Measurements from ENCODE around the gene IFNL2. TPM values are rescaled to one million over a fixed set of nuclear protein-coding genes. Genes with fewer than 3 reads are reported as not detected.
"Not testable (repeated sequence)": the region's sequence is repeated elsewhere in the genome, so short reads cannot be mapped to it uniquely, and the experiment has no call there.

Gene IFNL2
- total and polyA plus RNA-seq, 2 donors (not counting 1 experiment from before 2014, with no cell fraction given): not detected

- H3K9ac ChIP-seq (ENCODE audit: insufficient read depth, low read length): no peak overlapping the region
- peaks cover 34% of the 10 kb centered on the region for H3K27me3 ChIP-seq (ENCODE audit: control insufficient read depth, insufficient read depth, low read length)
- no peaks in the 10 kb centered on the region for H3K79me2 ChIP-seq (ENCODE audit: control insufficient read depth, insufficient read depth, low read length)
- H3K4me3 ChIP-seq (replicated peaks in 1 of 4; ENCODE audit: control extremely low read depth in 1 of 4, insufficient read depth in 1 of 4, low read depth in 3 of 4, low read length in 4 of 4): no peak overlapping the region
- TF ChIP-seq EZH2 (IDR thresholded peaks at IDR 0.05; ENCODE audit: low read length, missing control alignments) (no peak), CTCF (conservative IDR thresholded peaks at IDR 0.05 in 1 of 2, IDR thresholded peaks at IDR 0.05 in 1 of 2; ENCODE audit: low read depth in 1 of 2, low read length in 2 of 2) (no peak)
- no peak overlapping the region for H3K4me2 ChIP-seq (ENCODE audit: extremely low read depth, insufficient read depth, low read length)
- no peaks in the 10 kb centered on the region for H3K36me3 ChIP-seq (ENCODE audit: control insufficient read depth, insufficient read depth, low read length)
- no peaks in the 10 kb centered on the region for H4K20me1 ChIP-seq (ENCODE audit: control insufficient read depth, extremely low read depth, insufficient read depth, low read length)
- H3K27ac ChIP-seq (ENCODE audit: insufficient read depth, low read length): no peak overlapping the region
- H2AFZ ChIP-seq (ENCODE audit: low read length): no peak overlapping the region
- DNase-seq (ENCODE audit: low read depth in 2 of 2): no peak
- H3K9me3 ChIP-seq (ENCODE audit: control insufficient read depth, insufficient read depth, low read depth, low read length): no peaks in the 10 kb centered on the region
- H3K4me1 ChIP-seq (ENCODE audit: control insufficient read depth, extremely low read depth, insufficient read depth, low read length): no peaks in the 10 kb centered on the region
Observed at GRCh38 chr19:39308531-39309304, 40.5 kb downstream of the IFNL2 start.

GRCh38 chr19:39309305-39309670 lies 41.1 kb downstream of the IFNL2 start:
- H3K4me3 ChIP-seq (replicated peaks in 1 of 4; ENCODE audit: control extremely low read depth in 1 of 4, insufficient read depth in 1 of 4, low read depth in 3 of 4, low read length in 4 of 4); H3K36me3 ChIP-seq (ENCODE audit: control insufficient read depth, insufficient read depth, low read length); H3K4me2 ChIP-seq (ENCODE audit: extremely low read depth, insufficient read depth, low read length); H2AFZ ChIP-seq (ENCODE audit: low read length); DNase-seq (ENCODE audit: low read depth in 2 of 2); H3K9ac ChIP-seq (ENCODE audit: insufficient read depth, low read length); H3K79me2 ChIP-seq (ENCODE audit: control insufficient read depth, insufficient read depth, low read length); H4K20me1 ChIP-seq (ENCODE audit: control insufficient read depth, extremely low read depth, insufficient read depth, low read length); H3K4me1 ChIP-seq (ENCODE audit: control insufficient read depth, extremely low read depth, insufficient read depth, low read length); H3K27ac ChIP-seq (ENCODE audit: insufficient read depth, low read length); H3K9me3 ChIP-seq (ENCODE audit: control insufficient read depth, insufficient read depth, low read depth, low read length): not testable (repeated sequence)
- H3K27me3 ChIP-seq (ENCODE audit: control insufficient read depth, insufficient read depth, low read length): peaks cover 32% of the 10 kb centered on the region

GRCh38 chr19:39310558-39311311 lies 42.5 kb downstream of the IFNL2 start:
- H3K27ac ChIP-seq (ENCODE audit: insufficient read depth, low read length): no peak overlapping the region
- H3K27me3 ChIP-seq (ENCODE audit: control insufficient read depth, insufficient read depth, low read length): peaks cover 25% of the 10 kb centered on the region
- H3K4me3 ChIP-seq (replicated peaks in 1 of 4; ENCODE audit: control extremely low read depth in 1 of 4, insufficient read depth in 1 of 4, low read depth in 3 of 4, low read length in 4 of 4): no peak overlapping the region
- H3K36me3 ChIP-seq (ENCODE audit: control insufficient read depth, insufficient read depth, low read length): no peaks in the 10 kb centered on the region
- H4K20me1 ChIP-seq (ENCODE audit: control insufficient read depth, extremely low read depth, insufficient read depth, low read length): no peaks in the 10 kb centered on the region
- H3K9ac ChIP-seq (ENCODE audit: insufficient read depth, low read length): no peak overlapping the region
- no peaks in the 10 kb centered on the region for H3K4me1 ChIP-seq (ENCODE audit: control insufficient read depth, extremely low read depth, insufficient read depth, low read length)
- H2AFZ ChIP-seq (ENCODE audit: low read length): no peak overlapping the region
- no peak overlapping the region for H3K4me2 ChIP-seq (ENCODE audit: extremely low read depth, insufficient read depth, low read length)
- no peak for DNase-seq (ENCODE audit: low read depth in 2 of 2)
- H3K79me2 ChIP-seq (ENCODE audit: control insufficient read depth, insufficient read depth, low read length): no peaks in the 10 kb centered on the region
- TF ChIP-seq CTCF (conservative IDR thresholded peaks at IDR 0.05 in 1 of 2, IDR thresholded peaks at IDR 0.05 in 1 of 2; ENCODE audit: low read depth in 1 of 2, low read length in 2 of 2) (no peak), EZH2 (IDR thresholded peaks at IDR 0.05; ENCODE audit: low read length, missing control alignments) (no peak)
- H3K9me3 ChIP-seq (ENCODE audit: control insufficient read depth, insufficient read depth, low read depth, low read length): no peaks in the 10 kb centered on the region
